Kidney (tissue), 14 donors: ENCODE results near the gene GFRA4. TPM values are rescaled to one million over a fixed set of nuclear protein-coding genes. Genes with fewer than 3 reads are reported as not detected.

ENCODE experiments used
- DNase-seq, 5 donors: peaks; one replicate each; pipeline ENCODE4 v3.0.0-alpha.2; 2013 to 2020
- FAIRE-seq: peaks from 2 replicates; lab custom pipeline; 2012; peaks lifted over from hg19 to GRCh38; lab: Jason Lieb, UNC
- H3K27ac ChIP-seq, 2 donors: one replicate each; pipeline ENCODE4 v1.7.0; 2013; ENCODE audit warnings: low read depth in 2 of 2, low read length in 2 of 2, inconsistent platforms in 1 of 2
- H3K27me3 ChIP-seq: one replicate; pipeline ENCODE4 v1.7.1; 2013; ENCODE audit warnings: low read length, inconsistent platforms; ENCODE audit not compliant: control insufficient read depth, insufficient read depth
- H3K36me3 ChIP-seq, 3 donors: one replicate each; pipeline versions ENCODE4 v1.7.0 to v1.7.1; 2013; ENCODE audit warnings: low read length in 3 of 3, control low read depth in 1 of 3, inconsistent platforms in 1 of 3; ENCODE audit not compliant: insufficient read depth in 3 of 3, control insufficient read depth in 2 of 3
- H3K4me1 ChIP-seq, 3 donors: one replicate each; pipeline versions ENCODE4 v1.7.0 to v1.7.1; 2013; ENCODE audit warnings: low read length in 3 of 3, inconsistent platforms in 1 of 3, low read depth in 1 of 3; ENCODE audit not compliant: control insufficient read depth in 2 of 3, insufficient read depth in 2 of 3
- H3K4me3 ChIP-seq, 3 donors: one replicate each; pipeline versions ENCODE4 v1.7.0 to v1.8.1; 2013; ENCODE audit warnings: low read length in 3 of 3, control low read depth in 1 of 3, inconsistent platforms in 1 of 3
- H3K9ac ChIP-seq, 3 donors: one replicate each; pipeline versions ENCODE4 v1.7.0 to v1.7.1; 2013; ENCODE audit warnings: low read length in 3 of 3, control low read depth in 1 of 3, inconsistent platforms in 1 of 3
- H3K9me3 ChIP-seq, 3 donors: one replicate each; pipeline versions ENCODE4 v1.7.0 to v1.7.1; 2013; ENCODE audit warnings: low read length in 3 of 3, control low read depth in 1 of 3, inconsistent platforms in 1 of 3; ENCODE audit not compliant: control insufficient read depth in 2 of 3, insufficient read depth in 1 of 3
- intact Hi-C: fragments of 100-400 bp; cut with DNase I; formaldehyde crosslinking; loops from one replicate; pipeline ENCODE4 v1.11.1; 2022
- polyA plus RNA-seq: library from polyadenylated mRNA; stranded (reverse); fragments of 350-450 nt; fragmentation: Illumina TruSeq; extraction: RNeasy Lipid Tissue Mini Kit (QIAGEN cat#74804); gene quantifications from one replicate; pipeline ENCODE4 v1.2.3, GENCODE V29; 2014; ENCODE audit warnings: low read depth, low replicate concordance; ENCODE audit not compliant: insufficient read depth
- total RNA-seq: library from RNA; stranded (reverse); fragmentation: NEBNext Ultra II Directional; extraction: Animal tissue kit (Norgen Biotek cat#: 25700); gene quantifications from one replicate; pipeline ENCODE4 v1.2.1, GENCODE V29; 2021
- TF ChIP-seq, protein P1 (sequence below): IDR thresholded peaks from 3 replicates; pipeline ENCODE4 v1.5.1; 2012; ENCODE audit warnings: mild to moderate bottlenecking, moderate library complexity, borderline replicate concordance; ENCODE audit not compliant: insufficient read depth; ENCODE audit errors: extremely low read depth
- donor health status: control.
- donor health status: control.
- donor health status: control.
- donor health status: control.
- donor health status: control.
- donor health status: DM: yes; HTN: yes; CAD: no.
- donor health status: Normal renal cell carcinoma (clear cell type).

Gene GFRA4
- total and polyA plus RNA-seq, 2 donors from 2014 or later, result 0.56 TPM; not detected in 1

DNA sequence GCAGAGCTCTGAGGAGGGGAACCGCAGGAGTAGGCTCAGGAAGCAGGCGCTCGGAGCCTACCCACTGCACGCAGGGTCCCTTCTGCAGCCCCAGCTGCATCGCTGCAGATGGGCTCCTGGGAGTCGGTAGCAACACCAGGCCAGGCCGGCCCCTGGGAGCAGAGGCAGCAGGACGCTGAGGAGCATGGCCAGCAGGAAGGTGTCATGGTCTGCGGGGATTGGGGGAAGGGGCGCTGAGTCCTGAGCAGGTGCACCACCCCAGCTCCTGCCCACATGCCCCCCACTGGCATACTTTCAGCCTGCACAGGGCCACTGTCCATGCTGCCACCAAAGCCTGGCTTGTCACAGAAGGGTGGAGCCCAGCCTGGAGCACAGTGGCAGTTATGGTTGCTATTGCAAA is 7.7 kb upstream of the GFRA4 start:
- FAIRE-seq (no peak), DNase-seq (peak in 1 of 5 donors; percentile 66)
- Histone ChIP-seq H3K27ac (no peak overlapping the region), H3K36me3 (no peaks in the 10 kb centered on the region), H3K27me3 (peaks cover 8% of the 10 kb centered on the region), H3K4me1 (no peaks in the 10 kb centered on the region), H3K9me3 (no peaks in the 10 kb centered on the region), H3K9ac (no peak overlapping the region), H3K4me3 (no peak overlapping the region)
- intact Hi-C loops, result no loop called here
- TF ChIP-seq, protein P1, sequence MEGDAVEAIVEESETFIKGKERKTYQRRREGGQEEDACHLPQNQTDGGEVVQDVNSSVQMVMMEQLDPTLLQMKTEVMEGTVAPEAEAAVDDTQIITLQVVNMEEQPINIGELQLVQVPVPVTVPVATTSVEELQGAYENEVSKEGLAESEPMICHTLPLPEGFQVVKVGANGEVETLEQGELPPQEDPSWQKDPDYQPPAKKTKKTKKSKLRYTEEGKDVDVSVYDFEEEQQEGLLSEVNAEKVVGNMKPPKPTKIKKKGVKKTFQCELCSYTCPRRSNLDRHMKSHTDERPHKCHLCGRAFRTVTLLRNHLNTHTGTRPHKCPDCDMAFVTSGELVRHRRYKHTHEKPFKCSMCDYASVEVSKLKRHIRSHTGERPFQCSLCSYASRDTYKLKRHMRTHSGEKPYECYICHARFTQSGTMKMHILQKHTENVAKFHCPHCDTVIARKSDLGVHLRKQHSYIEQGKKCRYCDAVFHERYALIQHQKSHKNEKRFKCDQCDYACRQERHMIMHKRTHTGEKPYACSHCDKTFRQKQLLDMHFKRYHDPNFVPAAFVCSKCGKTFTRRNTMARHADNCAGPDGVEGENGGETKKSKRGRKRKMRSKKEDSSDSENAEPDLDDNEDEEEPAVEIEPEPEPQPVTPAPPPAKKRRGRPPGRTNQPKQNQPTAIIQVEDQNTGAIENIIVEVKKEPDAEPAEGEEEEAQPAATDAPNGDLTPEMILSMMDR, result no peak

DNA sequence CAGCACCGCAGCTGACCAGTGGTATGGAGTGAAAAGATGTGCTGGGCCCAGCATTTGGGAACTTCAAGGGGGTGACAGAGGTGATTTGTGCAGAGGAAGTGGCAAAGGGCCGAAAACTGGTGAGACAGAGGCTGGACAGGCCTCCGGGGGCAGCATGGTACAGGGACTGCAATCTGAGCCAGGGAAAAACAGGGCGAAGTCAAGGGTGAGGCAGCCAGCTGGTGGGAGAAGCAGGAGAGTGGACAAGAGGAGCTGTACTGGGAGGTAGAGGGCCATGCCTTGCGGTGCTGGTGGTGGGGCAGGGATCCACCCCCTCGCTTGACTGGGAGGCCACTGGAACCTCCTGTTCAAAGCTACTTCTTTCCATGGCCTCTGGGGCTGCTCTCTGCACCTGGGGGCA is 7.3 kb upstream of the GFRA4 start:
- intact Hi-C loops, result no loop called here
- TF ChIP-seq, protein P1, result no peak
- DNase-seq (peak in 4 of 5 donors; percentile 22 to 72 (median 65)), FAIRE-seq (no peak)
- H3K27me3 ChIP-seq, result peaks cover 7% of the 10 kb centered on the region
- H3K9ac ChIP-seq, result no peak overlapping the region
- H3K27ac ChIP-seq, result no peak overlapping the region
- no peak overlapping the region for H3K4me3 ChIP-seq
- no peaks in the 10 kb centered on the region for H3K9me3 ChIP-seq
- H3K4me1 ChIP-seq, result no peaks in the 10 kb centered on the region
- H3K36me3 ChIP-seq, result no peaks in the 10 kb centered on the region

DNA sequence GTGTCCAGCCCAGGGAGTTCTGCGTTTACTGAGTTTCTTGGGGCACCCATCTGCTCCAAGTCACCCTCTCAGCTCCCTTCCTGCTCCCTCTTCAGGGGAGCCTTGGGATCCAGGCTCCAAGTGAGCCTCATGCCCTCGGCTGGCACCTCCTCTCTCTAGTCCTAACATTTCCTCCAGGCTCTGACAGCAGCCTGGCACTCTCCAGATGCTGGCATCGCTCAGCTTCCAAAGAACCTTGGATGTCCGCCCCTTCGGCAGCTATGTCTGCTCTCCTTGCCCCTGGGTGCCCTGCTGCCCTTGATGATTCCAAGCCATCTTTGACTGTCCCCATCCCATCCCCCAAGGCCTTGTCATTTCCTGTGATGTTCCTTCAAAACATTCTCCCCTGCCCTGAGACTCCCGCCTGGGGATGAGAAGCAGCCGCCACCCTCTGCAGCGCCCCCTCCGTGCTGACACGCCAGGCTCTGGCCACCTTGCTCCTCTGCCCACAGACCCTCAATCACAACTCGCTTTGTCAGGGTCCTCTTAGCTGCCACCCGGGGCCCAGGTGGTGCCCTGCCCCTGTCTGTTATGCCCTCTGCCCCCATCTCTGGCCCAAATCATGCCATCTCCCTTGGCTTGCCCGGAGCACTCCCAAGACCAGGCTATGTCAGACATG is 6.6 kb upstream of the GFRA4 start:
- no peaks in the 10 kb centered on the region for H3K4me1 ChIP-seq
- no peaks in the 10 kb centered on the region for H3K9me3 ChIP-seq
- TF ChIP-seq, protein P1, result no peak
- H3K9ac ChIP-seq, result no peak overlapping the region
- no peaks in the 10 kb centered on the region for H3K36me3 ChIP-seq
- FAIRE-seq (no peak), DNase-seq (peak in 1 of 5 donors; percentile 55)
- intact Hi-C loops, result no loop called here
- peaks cover 7% of the 10 kb centered on the region for H3K27me3 ChIP-seq
- no peak overlapping the region for H3K27ac ChIP-seq
- no peak overlapping the region for H3K4me3 ChIP-seq
